Suprapubic skin (tissue), 4 donors: ENCODE results near the gene GATAD2A. TPM values are rescaled to one million over a fixed set of nuclear protein-coding genes. Genes with fewer than 3 reads are reported as not detected.
"Not testable (repeated sequence)": the region's sequence is repeated elsewhere in the genome, so short reads cannot be mapped to it uniquely, and the experiment has no call there.

Experiments used
- DNase-seq, 2 donors: peaks; one replicate each; pipeline ENCODE4 v3.0.0-alpha.2; 2019; ENCODE audit warnings: low spot score in 2 of 2
- H3K27ac ChIP-seq: fragments of 200-600 bp; sonication (generic); one replicate; pipeline ENCODE4 v1.5.1; 2019
- H3K27me3 ChIP-seq: fragments of 200-600 bp; sonication (generic); one replicate; pipeline ENCODE4 v1.5.1; 2019
- H3K36me3 ChIP-seq: fragments of 200-600 bp; sonication (generic); one replicate; pipeline ENCODE4 v1.5.1; 2019
- H3K4me1 ChIP-seq: fragments of 200-600 bp; sonication (generic); one replicate; pipeline ENCODE4 v1.5.1; 2019
- H3K4me3 ChIP-seq: fragments of 200-600 bp; sonication (generic); one replicate; pipeline ENCODE4 v1.5.1; 2019; ENCODE audit warnings: mild to moderate bottlenecking
- H3K9me3 ChIP-seq: fragments of 200-600 bp; sonication (generic); one replicate; pipeline ENCODE4 v1.5.1; 2019
- EP300 ChIP-seq: sonication (generic); formaldehyde crosslinking; IDR thresholded peaks from one replicate; pipeline ENCODE4 v1.6.1; 2017; ENCODE audit warnings: antibody characterized with exemption
- POLR2A ChIP-seq, 2 donors: fragments of 450-650 bp; IDR thresholded peaks; one replicate each; pipeline ENCODE4 v1.6.1; 2017; ENCODE audit warnings: antibody characterized with exemption in 2 of 2, mild to moderate bottlenecking in 2 of 2, moderate library complexity in 2 of 2
- POLR2AphosphoS5 ChIP-seq, 3 donors: sonication (generic); formaldehyde crosslinking; IDR thresholded peaks; one replicate each; pipeline ENCODE4 v1.6.1; 2017; ENCODE audit warnings: antibody characterized with exemption in 3 of 3
- WGBS: methylation state at CpG from one replicate; pipeline ENCODE4 v1.1.5; 2018; 5-methylcytosine and 5-hydroxymethylcytosine counted together
- total RNA-seq, 4 donors: library from RNA; depleted of rRNA; stranded (reverse); fragments of >200 nt; gene quantifications; one replicate each; pipeline ENCODE4 v1.1.0, GENCODE V29; 2016
- TF ChIP-seq, protein P1 (sequence below), 2 donors: fragments of 200-600 bp in 1 of 2; fragments of 450-650 bp in 1 of 2; sonication (generic) in 1 of 2; IDR thresholded peaks; one replicate each; pipeline ENCODE4 v1.5.1; 2016 to 2019; ENCODE audit warnings: antibody characterized with exemption in 2 of 2, mild to moderate bottlenecking in 1 of 2, moderate library complexity in 1 of 2

GATAD2A gene
- total RNA-seq, 4 donors from 2014 or later: 83.1 to 88.8 (median 86.4) TPM

DNA sequence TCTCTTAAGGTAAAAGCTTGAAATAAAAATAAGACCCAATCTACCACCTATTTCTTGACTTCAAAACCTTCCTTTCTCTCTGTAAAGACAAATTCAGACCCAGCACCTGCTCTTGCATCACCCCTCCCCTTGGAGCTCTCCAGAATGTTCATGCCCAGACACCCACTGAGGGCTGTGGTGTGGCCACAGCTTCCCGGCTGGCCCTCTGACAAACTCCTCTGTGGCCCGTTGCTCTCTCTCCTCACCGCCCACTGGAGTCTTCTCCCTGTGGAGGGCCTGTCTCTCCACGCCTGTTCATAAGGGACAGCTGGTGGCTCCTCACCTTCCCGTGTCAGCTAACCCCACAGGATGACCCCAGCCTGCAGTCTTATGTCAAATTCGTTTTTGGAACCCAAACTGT is 60.7 kb downstream of the GATAD2A start:
- TF ChIP-seq, protein P1, sequence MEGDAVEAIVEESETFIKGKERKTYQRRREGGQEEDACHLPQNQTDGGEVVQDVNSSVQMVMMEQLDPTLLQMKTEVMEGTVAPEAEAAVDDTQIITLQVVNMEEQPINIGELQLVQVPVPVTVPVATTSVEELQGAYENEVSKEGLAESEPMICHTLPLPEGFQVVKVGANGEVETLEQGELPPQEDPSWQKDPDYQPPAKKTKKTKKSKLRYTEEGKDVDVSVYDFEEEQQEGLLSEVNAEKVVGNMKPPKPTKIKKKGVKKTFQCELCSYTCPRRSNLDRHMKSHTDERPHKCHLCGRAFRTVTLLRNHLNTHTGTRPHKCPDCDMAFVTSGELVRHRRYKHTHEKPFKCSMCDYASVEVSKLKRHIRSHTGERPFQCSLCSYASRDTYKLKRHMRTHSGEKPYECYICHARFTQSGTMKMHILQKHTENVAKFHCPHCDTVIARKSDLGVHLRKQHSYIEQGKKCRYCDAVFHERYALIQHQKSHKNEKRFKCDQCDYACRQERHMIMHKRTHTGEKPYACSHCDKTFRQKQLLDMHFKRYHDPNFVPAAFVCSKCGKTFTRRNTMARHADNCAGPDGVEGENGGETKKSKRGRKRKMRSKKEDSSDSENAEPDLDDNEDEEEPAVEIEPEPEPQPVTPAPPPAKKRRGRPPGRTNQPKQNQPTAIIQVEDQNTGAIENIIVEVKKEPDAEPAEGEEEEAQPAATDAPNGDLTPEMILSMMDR (IDR thresholded peaks at IDR 0.05): no peak
- TF ChIP-seq EP300: no peak
- no peak for TF ChIP-seq POLR2AphosphoS5 (IDR thresholded peaks at IDR 0.05)
- TF ChIP-seq POLR2A (IDR thresholded peaks at IDR 0.05): no peak
- peaks cover 39% of the 10 kb centered on the region for H3K4me1 ChIP-seq
- H3K9me3 ChIP-seq: peaks cover 17% of the 10 kb centered on the region
- WGBS: 92% methylated on average over 6 of the region's 6 CpGs
- H3K36me3 ChIP-seq: peaks cover 30% of the 10 kb centered on the region
- no peaks in the 10 kb centered on the region for H3K27me3 ChIP-seq
- DNase-seq: no peak
- H3K4me3 ChIP-seq: no peak overlapping the region
- no peak overlapping the region for H3K27ac ChIP-seq

DNA sequence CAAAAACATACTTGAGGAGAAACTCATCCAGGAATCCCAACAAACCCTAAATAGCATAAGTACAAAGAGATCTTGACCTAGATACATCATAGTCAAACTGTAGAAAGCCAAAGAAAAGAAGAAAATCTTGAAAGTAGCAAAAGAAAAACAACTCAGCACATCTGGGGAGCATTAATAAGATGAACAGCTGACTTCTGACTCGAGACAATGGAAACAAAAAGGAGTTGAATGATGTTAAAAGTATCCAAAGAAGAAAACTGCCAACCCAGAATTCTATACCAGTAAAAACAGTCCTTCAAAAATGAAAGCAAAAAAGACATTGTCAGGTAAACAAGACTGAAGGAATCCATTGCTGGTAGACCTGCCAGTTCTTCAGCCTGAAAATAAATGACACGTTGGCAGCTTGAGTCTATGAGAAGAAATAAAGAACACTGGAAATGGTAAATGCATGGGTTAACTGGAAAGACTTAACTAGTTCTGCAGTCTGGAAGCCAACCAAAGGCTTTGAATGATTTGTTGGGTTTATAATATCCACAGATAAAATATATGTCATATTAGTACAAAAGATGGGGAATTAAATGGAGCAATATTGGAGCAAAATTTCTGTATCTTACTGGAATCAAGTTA is 63.1 kb downstream of the GATAD2A start:
- Histone ChIP-seq H3K36me3 (peaks cover 41% of the 10 kb centered on the region), H3K9me3 (peaks cover 17% of the 10 kb centered on the region)

GRCh38 chr19:19470579-19470978 is 65.1 kb downstream of the GATAD2A start:
- WGBS: 84% methylated on average over 3 of the region's 3 CpGs
- Histone ChIP-seq H3K36me3 (peaks cover 48% of the 10 kb centered on the region), H3K4me3 (no peak overlapping the region), H3K27ac (no peak overlapping the region), H3K27me3 (no peaks in the 10 kb centered on the region), H3K4me1 (peaks cover 23% of the 10 kb centered on the region), H3K9me3 (peaks cover 17% of the 10 kb centered on the region)
- no peak for TF ChIP-seq POLR2AphosphoS5 (IDR thresholded peaks at IDR 0.05)
- TF ChIP-seq EP300: no peak
- no peak for TF ChIP-seq POLR2A (IDR thresholded peaks at IDR 0.05)
- TF ChIP-seq, protein P1 (IDR thresholded peaks at IDR 0.05): no peak
- no peak for DNase-seq

More for the DNA sequence above, 63.1 kb downstream of the GATAD2A start:
- H3K4me3 ChIP-seq: no peak overlapping the region
- H3K4me1 ChIP-seq: peaks cover 22% of the 10 kb centered on the region
- 84% methylated on average over 2 of the region's 2 CpGs for WGBS
- TF ChIP-seq POLR2AphosphoS5 (IDR thresholded peaks at IDR 0.05) (no peak), EP300 (no peak), POLR2A (IDR thresholded peaks at IDR 0.05) (no peak)
- TF ChIP-seq, protein P1 (IDR thresholded peaks at IDR 0.05): no peak
- no peaks in the 10 kb centered on the region for H3K27me3 ChIP-seq
- H3K27ac ChIP-seq: no peak overlapping the region
- DNase-seq: no peak

DNA sequence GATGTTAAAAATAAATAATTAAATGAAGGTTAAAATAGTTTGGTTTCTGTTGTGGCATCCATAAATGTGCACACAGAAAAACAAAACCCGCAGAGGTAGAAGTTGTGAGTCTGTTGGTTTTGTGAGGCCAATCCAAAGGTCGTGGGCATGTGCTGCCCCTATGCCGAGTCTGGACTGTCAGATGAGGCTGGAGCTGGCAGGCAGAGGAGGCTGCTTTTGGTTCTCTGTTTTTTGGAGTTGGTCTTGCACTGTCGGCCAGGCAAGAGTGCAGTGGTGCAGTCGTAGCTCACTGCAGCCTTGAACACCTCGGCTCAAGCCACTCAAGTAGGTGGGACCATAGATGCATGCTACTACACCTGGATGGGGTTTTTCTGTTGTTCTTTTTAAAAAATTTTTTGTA is 66.2 kb downstream of the GATAD2A start:
- Histone ChIP-seq H3K27ac (no peak overlapping the region), H3K36me3 (peaks cover 37% of the 10 kb centered on the region), H3K4me1 (peaks cover 28% of the 10 kb centered on the region), H3K9me3 (peaks cover 17% of the 10 kb centered on the region), H3K27me3 (no peaks in the 10 kb centered on the region), H3K4me3 (no peak overlapping the region)
- TF ChIP-seq EP300 (no peak), POLR2A (IDR thresholded peaks at IDR 0.05) (no peak), POLR2AphosphoS5 (IDR thresholded peaks at IDR 0.05) (no peak)
- TF ChIP-seq, protein P1 (IDR thresholded peaks at IDR 0.05): no peak
- 90% methylated on average over 6 of the region's 6 CpGs for WGBS
- DNase-seq: no peak

GRCh38 chr19:19472106-19472505 is 66.6 kb downstream of the GATAD2A start:
- WGBS: 59% methylated on average over 5 of the region's 5 CpGs
- H3K4me1 ChIP-seq: peaks cover 28% of the 10 kb centered on the region
- H3K36me3 ChIP-seq: peaks cover 33% of the 10 kb centered on the region

More at GRCh38 chr19:19472106-19472505, 66.6 kb downstream of the GATAD2A start:
- not testable (repeated sequence) for H3K27me3 ChIP-seq, DNase-seq, H3K27ac ChIP-seq, H3K4me3 ChIP-seq
- peaks cover 17% of the 10 kb centered on the region for H3K9me3 ChIP-seq
